ENCODE measurements around the gene IL3RA.
"Not testable (repeated sequence)": the region's sequence is repeated elsewhere in the genome, so short reads cannot be mapped to it uniquely, and the experiment has no call there.

IL3RA gene

GRCh38 chrX:1332433-1332832, 4.2 kb upstream of the IL3RA start:
- not testable (repeated sequence) for DNase-seq

GRCh38 chrX:1334854-1335253, 1.7 kb upstream of the IL3RA start:
- no peak for DNase-seq

- no peak for DNase-seq
These were observed 579 bp downstream of the IL3RA start for GRCh38 chrX:1336948-1337779.

GRCh38 chrX:1341545-1342184, 5.1 kb downstream of the IL3RA start:
- no peak for DNase-seq

- DNase-seq, result not testable (repeated sequence)
These were observed 13.0 kb downstream of the IL3RA start for GRCh38 chrX:1349606-1350005.

GRCh38 chrX:1351981-1352714, 15.6 kb downstream of the IL3RA start:
- no peak for DNase-seq

GRCh38 chrX:1354036-1355019, 17.7 kb downstream of the IL3RA start:
- no peak for DNase-seq

- DNase-seq, result no peak
These were observed 18.8 kb downstream of the IL3RA start for GRCh38 chrX:1355131-1356046.

GRCh38 chrX:1357993-1358392, 21.4 kb downstream of the IL3RA start:
- no peak for DNase-seq

GRCh38 chrX:1358793-1359476, 22.4 kb downstream of the IL3RA start:
- DNase-seq, result no peak

- no peak for DNase-seq
These were observed 22.9 kb downstream of the IL3RA start for GRCh38 chrX:1359477-1359873.

- no peak for DNase-seq
These were observed 23.6 kb downstream of the IL3RA start for GRCh38 chrX:1360171-1360570.

- no peak for DNase-seq
These were observed 24.7 kb downstream of the IL3RA start for GRCh38 chrX:1361275-1361674.

- DNase-seq, result no peak
These were observed 25.3 kb downstream of the IL3RA start for GRCh38 chrX:1361910-1362309.

- DNase-seq, result not testable (repeated sequence)
These were observed 29.8 kb downstream of the IL3RA start for GRCh38 chrX:1366363-1366762.

GRCh38 chrX:1368385-1368698, 31.8 kb downstream of the IL3RA start:
- no peak for DNase-seq

- no peak for DNase-seq
These were observed 41.7 kb downstream of the IL3RA start for GRCh38 chrX:1378306-1378759.

- DNase-seq, result no peak
These were observed 44.2 kb downstream of the IL3RA start for GRCh38 chrX:1380672-1381233.

GRCh38 chrX:1384658-1385252, 48.2 kb downstream of the IL3RA start:
- no peak for DNase-seq
